Epithelial cell of proximal tubule (primary cell): ENCODE data around the gene KCNMA1. TPM values are rescaled to one million over a fixed set of nuclear protein-coding genes. Genes with fewer than 3 reads are reported as not detected.

ENCODE experiments used
- DNase-seq: peaks from one replicate; pipeline ENCODE4 v3.0.0-alpha.2; 2011; ENCODE audit warnings: low read depth
- H3K4me3 ChIP-seq: 2 replicates; pipeline ENCODE4 v1.5.1; 2011; ENCODE audit warnings: low read depth, mild to moderate bottlenecking, low read length
- CTCF ChIP-seq: conservative IDR thresholded peaks from 2 replicates; pipeline ENCODE4 v1.5.1; 2012; ENCODE audit warnings: low read depth, mild to moderate bottlenecking, low read length
- total RNA-seq: library from RNA; depleted of rRNA; stranded (reverse); fragments of >200 nt; gene quantifications from 2 replicates; pipeline ENCODE4 v1.2.3, GENCODE V29; 2015

The KCNMA1 gene
- total RNA-seq, 1 donor from 2014 or later, result 12.5 TPM

DNA sequence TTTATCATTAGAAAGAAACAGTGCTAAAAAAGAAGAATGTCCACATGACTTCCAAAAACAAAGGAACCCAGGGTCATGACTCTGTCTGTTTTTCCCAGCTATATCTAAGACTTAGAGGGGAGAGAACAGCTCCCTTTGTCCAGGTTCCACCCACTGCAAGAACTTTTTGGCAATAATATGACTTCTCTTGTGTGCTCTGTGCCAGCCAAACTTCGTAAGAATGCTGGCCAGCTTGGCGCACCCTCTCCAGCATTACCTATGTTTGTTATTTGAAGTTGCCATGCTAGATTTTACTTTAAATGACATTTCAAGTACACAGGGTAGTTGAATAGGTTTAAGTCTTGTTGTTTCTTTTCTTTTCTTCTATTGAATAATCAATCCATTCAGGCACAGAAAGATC, 371.4 kb downstream of the KCNMA1 start:
- DNase-seq, result no peak
- TF ChIP-seq CTCF, result no peak
- no peak overlapping the region for H3K4me3 ChIP-seq

- H3K4me3 ChIP-seq, result no peak overlapping the region
- no peak for TF ChIP-seq CTCF
- no peak for DNase-seq
Observed at GRCh38 chr10:77264527-77264926, 373.1 kb downstream of the KCNMA1 start.

DNA sequence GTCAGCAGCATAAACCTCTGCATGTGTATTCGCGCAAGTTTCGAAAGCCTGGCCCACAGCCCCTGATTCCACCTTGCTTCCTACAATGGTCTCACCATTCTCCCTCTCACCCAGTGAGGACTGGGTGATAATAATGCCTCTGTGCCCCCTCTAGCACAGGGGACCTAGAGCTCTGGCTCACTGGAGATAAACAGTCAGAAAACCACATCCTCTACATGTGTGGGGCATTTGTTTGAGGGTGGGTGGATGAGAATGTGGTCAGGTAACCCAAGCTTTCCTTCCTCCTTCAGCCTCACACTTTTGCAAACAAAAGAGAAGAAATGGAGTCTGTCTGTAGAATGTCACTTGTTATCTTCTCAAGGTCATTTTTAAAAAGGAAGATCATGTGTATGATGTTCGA, 373.5 kb downstream of the KCNMA1 start:
- no peak overlapping the region for H3K4me3 ChIP-seq
- TF ChIP-seq CTCF, result no peak
- DNase-seq, result no peak

DNA sequence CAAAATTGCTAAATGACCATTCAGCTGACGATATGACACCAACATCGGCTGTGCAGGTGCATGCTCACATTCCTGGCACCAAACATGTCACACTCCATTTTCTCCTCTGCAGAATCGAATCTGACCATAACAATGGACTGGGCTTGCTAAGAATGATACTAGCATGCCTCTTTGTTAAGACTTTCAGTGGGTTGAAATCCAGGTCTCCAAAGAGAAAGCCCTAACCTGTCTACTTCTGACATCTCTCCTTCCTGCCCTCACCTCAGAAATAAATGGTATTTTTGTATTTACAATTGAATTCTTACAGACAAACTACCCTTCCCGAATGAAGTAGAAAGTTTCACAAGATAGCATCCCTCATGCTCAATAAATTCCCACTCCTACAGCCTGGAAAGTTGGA, 373.9 kb downstream of the KCNMA1 start:
- no peak for TF ChIP-seq CTCF
- H3K4me3 ChIP-seq, result no peak overlapping the region
- no peak for DNase-seq

DNA sequence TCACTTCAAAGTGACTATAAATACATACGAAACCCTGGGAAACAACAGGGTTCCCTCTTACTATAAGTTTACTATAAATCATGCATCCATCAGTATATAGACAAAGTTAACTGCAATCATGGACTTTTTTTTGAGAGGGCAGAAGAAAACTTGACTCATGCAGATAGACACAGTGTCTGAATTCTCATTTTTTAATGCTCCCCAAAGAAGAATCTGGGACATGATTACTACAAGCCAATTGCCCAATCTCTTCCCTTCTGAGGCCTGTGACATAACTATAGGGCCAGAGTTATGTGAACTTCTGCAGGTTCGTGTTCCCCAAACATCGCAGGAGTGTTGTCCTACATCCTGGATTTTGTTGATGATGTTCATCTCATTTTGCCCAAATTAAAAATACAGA, 376.5 kb downstream of the KCNMA1 start:
- DNase-seq, result no peak
- TF ChIP-seq CTCF, result no peak
- no peak overlapping the region for H3K4me3 ChIP-seq

DNA sequence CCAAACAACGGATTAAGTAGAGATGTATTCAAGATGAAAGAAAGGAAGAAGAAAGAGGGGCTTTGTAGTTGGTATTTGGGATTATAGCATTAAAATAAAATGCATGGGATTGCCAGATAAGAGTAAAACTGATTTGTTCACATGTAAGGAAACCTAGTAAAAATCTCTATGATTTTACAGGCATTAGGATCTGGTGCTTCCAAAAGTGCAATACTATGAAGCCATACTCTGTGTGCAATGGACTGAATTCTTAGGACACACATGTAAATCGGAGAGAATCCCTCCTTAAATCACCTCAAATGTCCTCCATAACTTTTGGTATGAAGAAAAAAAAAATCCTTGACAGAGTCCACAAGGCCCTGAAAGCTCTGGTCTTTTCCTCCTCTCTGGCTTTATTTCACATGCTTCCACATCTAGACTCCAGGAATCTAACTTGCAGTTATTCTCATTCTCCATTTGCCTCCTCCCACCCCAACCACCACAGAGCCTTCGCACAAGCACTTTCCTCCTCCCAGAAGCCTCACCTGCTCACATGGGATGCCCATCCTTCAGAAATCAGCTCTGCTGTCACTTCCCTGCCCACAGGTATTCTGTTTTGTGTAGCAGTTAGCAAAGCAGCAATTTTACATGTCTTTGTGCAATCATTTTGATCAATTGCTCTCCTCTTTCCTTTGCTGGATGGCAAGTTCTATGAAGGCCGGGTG, 378.3 kb downstream of the KCNMA1 start:
- H3K4me3 ChIP-seq, result no peak overlapping the region
- no peak for DNase-seq
- TF ChIP-seq CTCF, result no peak

- DNase-seq, result no peak
- H3K4me3 ChIP-seq, result no peak overlapping the region
- no peak for TF ChIP-seq CTCF
Observed at GRCh38 chr10:77256346-77256745, 381.3 kb downstream of the KCNMA1 start.
